Keratinocyte (primary cell): ENCODE results near the gene STAT3. TPM values are rescaled to one million over a fixed set of nuclear protein-coding genes. Genes with fewer than 3 reads are reported as not detected.

ENCODE experiments used
- DNase-seq: peaks from one replicate; pipeline ENCODE4 v3.0.0-alpha.2; 2011; ENCODE audit warnings: low read depth, missing footprints, low spot score
- FAIRE-seq: peaks from 2 replicates; lab custom pipeline; 2011; peaks lifted over from hg19 to GRCh38; lab: Jason Lieb, UNC
- H2AFZ ChIP-seq: 2 replicates; pipeline ENCODE4 v1.6.0; 2012; ENCODE audit warnings: low read length, control low read depth, inconsistent platforms; ENCODE audit not compliant: control insufficient read depth
- H3K27ac ChIP-seq: 2 replicates; pipeline ENCODE4 v1.5.1; 2011; ENCODE audit warnings: low read length; ENCODE audit not compliant: control insufficient read depth, insufficient read depth
- H3K27me3 ChIP-seq: 3 replicates; pipeline ENCODE4 v1.6.0; 2011; ENCODE audit warnings: low read length; ENCODE audit not compliant: control insufficient read depth, insufficient read depth; ENCODE audit errors: extremely low read depth
- H3K36me3 ChIP-seq, 2 experiments: 2 replicates in 1 of 2; 3 replicates in 1 of 2; pipeline ENCODE4 v1.5.1; 2011; ENCODE audit warnings: low read length in 2 of 2, mild to moderate bottlenecking in 1 of 2; ENCODE audit not compliant: control insufficient read depth in 2 of 2, insufficient read depth in 2 of 2; ENCODE audit errors: extremely low read depth in 1 of 2
- H3K4me1 ChIP-seq: 3 replicates; pipeline ENCODE4 v1.5.1; 2011; ENCODE audit warnings: low read length; ENCODE audit not compliant: control insufficient read depth, insufficient read depth; ENCODE audit errors: extremely low read depth
- H3K4me2 ChIP-seq: 3 replicates; pipeline ENCODE4 v1.6.0; 2011; ENCODE audit warnings: low read depth, low read length; ENCODE audit not compliant: control insufficient read depth, insufficient read depth; ENCODE audit errors: extremely low read depth
- H3K4me3 ChIP-seq, 3 experiments: fragments of 200-600 bp in 1 of 3; sonication (generic) in 1 of 3; 2 replicates in 2 of 3; 3 replicates in 1 of 3; pipeline ENCODE4 v1.5.1; 2011 to 2016; ENCODE audit warnings: low read length in 3 of 3, mild to moderate bottlenecking in 3 of 3, control low read depth in 2 of 3, inconsistent platforms in 1 of 3, low read depth in 1 of 3, mixed read lengths in 1 of 3, mixed run types in 1 of 3, moderate library complexity in 1 of 3; ENCODE audit not compliant: control insufficient read depth in 2 of 3, insufficient read depth in 2 of 3; ENCODE audit errors: extremely low read depth in 1 of 3
- H3K79me2 ChIP-seq: 2 replicates; pipeline ENCODE4 v1.6.0; 2012; ENCODE audit warnings: low read length; ENCODE audit not compliant: control insufficient read depth, insufficient read depth
- H3K9ac ChIP-seq: 3 replicates; pipeline ENCODE4 v1.6.0; 2011; ENCODE audit warnings: low read length; ENCODE audit not compliant: control insufficient read depth, insufficient read depth; ENCODE audit errors: extremely low read depth
- H3K9me1 ChIP-seq: 3 replicates; pipeline ENCODE4 v1.6.0; 2011; ENCODE audit warnings: low read length; ENCODE audit not compliant: control insufficient read depth, insufficient read depth; ENCODE audit errors: extremely low read depth
- H3K9me3 ChIP-seq: 2 replicates; pipeline ENCODE4 v1.5.1; 2012; ENCODE audit warnings: low read depth, low read length; ENCODE audit not compliant: control insufficient read depth
- H4K20me1 ChIP-seq: 3 replicates; pipeline ENCODE4 v1.6.0; 2011; ENCODE audit warnings: low read length; ENCODE audit not compliant: control insufficient read depth, insufficient read depth; ENCODE audit errors: extremely low read depth
- CTCF ChIP-seq, 3 experiments: IDR thresholded peaks in 1 of 3; conservative IDR thresholded peaks in 1 of 3; optimal IDR thresholded peaks in 1 of 3; 2 replicates in 2 of 3; 3 replicates in 1 of 3; pipeline versions ENCODE3 to v1.5.1; 2011; ENCODE audit warnings: low read length in 3 of 3, mild to moderate bottlenecking in 3 of 3, moderate library complexity in 2 of 3, control low read depth in 1 of 3, inconsistent platforms in 1 of 3; ENCODE audit not compliant: insufficient read depth in 2 of 3; ENCODE audit errors: extremely low read depth in 1 of 3
- EZH2 ChIP-seq: IDR thresholded peaks from one replicate; pipeline ENCODE4 v1.6.1; 2012; ENCODE audit warnings: inconsistent platforms, mild to moderate bottlenecking, low read length, moderate library complexity
- dilution Hi-C: fragments of 300-500 bp; cut with MboI; formaldehyde crosslinking; loops from one replicate; pipeline ENCODE4 v1.7.0; 2020; ENCODE audit warnings: low sequenced_read_pairs; ENCODE audit not compliant: extremely low pct_ligation_motif_present
- polyA plus RNA-seq, 5 experiments: library from polyadenylated mRNA; depleted of rRNA in 3 of 5; stranded (reverse) in 3 of 5; stranded (forward) in 1 of 5; unstranded in 1 of 5; fragments of >200 nt; gene quantifications; 1 replicate in 1 of 5; 2 replicates in 3 of 5; 3 replicates in 1 of 5; pipeline versions ENCODE4 v1.2.1 to v1.2.3, GENCODE V29; 2011 to 2012; ENCODE audit warnings: missing spikeins in 2 of 5, low read depth in 1 of 5, low replicate concordance in 1 of 5

Gene STAT3
- polyA plus RNA-seq, 1 donor (not counting 4 experiments of a cell fraction or from before 2014, with no cell fraction given): 37.4 TPM

- Histone ChIP-seq H3K9ac (no peak overlapping the region), H4K20me1 (no peaks in the 10 kb centered on the region), H3K27ac (no peak overlapping the region), H3K4me1 (peaks cover 14% of the 10 kb centered on the region), H3K9me1 (no peaks in the 10 kb centered on the region), H2AFZ (no peak overlapping the region), H3K9me3 (no peaks in the 10 kb centered on the region), H3K4me3 (no peak overlapping the region), H3K27me3 (peaks cover 29% of the 10 kb centered on the region), H3K36me3 (no peaks in the 10 kb centered on the region), H3K4me2 (no peak overlapping the region), H3K79me2 (no peaks in the 10 kb centered on the region)
- DNase-seq (no peak), FAIRE-seq (no peak)
- TF ChIP-seq CTCF (optimal IDR thresholded peaks at IDR 0.05 in 1 of 3, IDR thresholded peaks at IDR 0.05 in 1 of 3, conservative IDR thresholded peaks at IDR 0.05 in 1 of 3; ENCODE audit: extremely low read depth in 1 of 3, insufficient read depth in 2 of 3, low read length in 3 of 3): no peak
- TF ChIP-seq EZH2: peak; percentile 12
- dilution Hi-C loops: no loop called here
Observed at GRCh38 chr17:42289611-42290181, 98.5 kb downstream of the STAT3 start.

GRCh38 chr17:42288803-42289610 lies 99.2 kb downstream of the STAT3 start:
- Histone ChIP-seq H3K9me1 (no peaks in the 10 kb centered on the region), H3K27me3 (peaks cover 29% of the 10 kb centered on the region), H3K79me2 (no peaks in the 10 kb centered on the region), H3K27ac (no peak overlapping the region), H3K9ac (no peak overlapping the region), H3K4me2 (peak overlapping the region; percentile 66), H3K9me3 (no peaks in the 10 kb centered on the region), H3K4me1 (peaks cover 14% of the 10 kb centered on the region), H2AFZ (no peak overlapping the region), H4K20me1 (no peaks in the 10 kb centered on the region), H3K4me3 (peak overlapping the region in 1 of 3 experiments; percentile 11), H3K36me3 (no peaks in the 10 kb centered on the region)
- TF ChIP-seq EZH2 (no peak), CTCF (optimal IDR thresholded peaks at IDR 0.05 in 1 of 3, IDR thresholded peaks at IDR 0.05 in 1 of 3, conservative IDR thresholded peaks at IDR 0.05 in 1 of 3; ENCODE audit: extremely low read depth in 1 of 3, insufficient read depth in 2 of 3, low read length in 3 of 3) (no peak)
- DNase-seq (no peak), FAIRE-seq (no peak)
- dilution Hi-C loops: no loop called here
